GM12878 (cell line): ENCODE results near the gene ACTMAP. TPM values are rescaled to one million over a fixed set of nuclear protein-coding genes. Genes with fewer than 3 reads are reported as not detected.

Experiments used
- ATAC-seq: fragments of 200-7000 bp; cut with Tn5 transposase; 3 replicates; pipeline ENCODE4 v1.9.1; 2020; ENCODE audit warnings: mild to moderate bottlenecking, moderate library complexity
- BruUV-seq: library from RNA; stranded (reverse); fragments of 400-500 nt; replicated peaks from 2 replicates; lab custom pipeline; 2021; lab: Mats Ljungman, UMichigan
- CTCF ChIA-PET: fragments of 300-600 bp; sonication (Branson Sonifier 250); formaldehyde crosslinking; extraction: SDS; loops from one replicate; lab custom pipeline; 2021; ENCODE audit warnings: inconsistent platforms; lab: Yijun Ruan, JAX
- POLR2A ChIA-PET: fragments of 350-600 bp; formaldehyde crosslinking; extraction: SDS; loops from one replicate; lab custom pipeline; 2021; ENCODE audit warnings: inconsistent platforms; lab: Charles Lee
- RAD21 ChIA-PET: fragments of 300-600 bp; sonication (Branson Sonifier 250); formaldehyde crosslinking; loops from one replicate; lab custom pipeline; 2023; ENCODE audit warnings: antibody characterized with exemption; ENCODE audit not compliant: unreplicated experiment; lab: Charles Lee
- SMC1A ChIA-PET: fragments of 300-600 bp; sonication (Branson Sonifier 250); formaldehyde crosslinking; loops from one replicate; lab custom pipeline; 2023; ENCODE audit not compliant: unreplicated experiment, uncharacterized antibody; lab: Charles Lee
- DNase-seq: peaks from one replicate; pipeline ENCODE4 v3.0.0-alpha.2; 2011; ENCODE audit warnings: low read depth, low spot score
- FAIRE-seq: peaks from 3 replicates; lab custom pipeline; 2011; peaks lifted over from hg19 to GRCh38; lab: Jason Lieb, UNC
- H2AFZ ChIP-seq: 2 replicates; pipeline ENCODE4 v1.6.0; 2011; ENCODE audit warnings: low read depth, low read length, control low read depth; ENCODE audit not compliant: control insufficient read depth
- H3K27ac ChIP-seq: 2 replicates; pipeline ENCODE4 v1.5.1; 2011; ENCODE audit warnings: control low read depth; ENCODE audit not compliant: control insufficient read depth, insufficient read depth
- H3K27me3 ChIP-seq, 2 experiments: replicated peaks in 1 of 2; 2 replicates each; pipeline versions ENCODE4 v1.6.0 to v1.6.1; 2011; ENCODE audit warnings: low read length in 1 of 2; ENCODE audit not compliant: control insufficient read depth in 2 of 2, insufficient read depth in 2 of 2
- H3K36me3 ChIP-seq, 2 experiments: 2 replicates each; pipeline ENCODE4 v1.5.1; 2011; ENCODE audit warnings: low read length in 1 of 2; ENCODE audit not compliant: control insufficient read depth in 2 of 2, insufficient read depth in 2 of 2
- H3K4me1 ChIP-seq: 2 replicates; pipeline ENCODE4 v1.6.1; 2011; ENCODE audit warnings: mild to moderate bottlenecking, low read length, moderate library complexity, mixed read lengths; ENCODE audit not compliant: control insufficient read depth, insufficient read depth
- H3K4me2 ChIP-seq: 2 replicates; pipeline ENCODE4 v1.6.0; 2011; ENCODE audit warnings: control low read depth; ENCODE audit not compliant: control insufficient read depth, insufficient read depth
- H3K4me3 ChIP-seq: fragments of 200-600 bp; sonication (generic); 2 replicates; pipeline ENCODE4 v1.5.1; 2016
- H3K79me2 ChIP-seq: 2 replicates; pipeline ENCODE4 v1.6.0; 2011; ENCODE audit warnings: low read length; ENCODE audit not compliant: control insufficient read depth, insufficient read depth
- H3K9ac ChIP-seq: 2 replicates; pipeline ENCODE4 v1.8.0; 2011; ENCODE audit warnings: low read length, control low read depth, mixed read lengths; ENCODE audit not compliant: control insufficient read depth, insufficient read depth
- H3K9me3 ChIP-seq: replicated peaks from 3 replicates; pipeline ENCODE4 v1.5.1; 2011; ENCODE audit warnings: mild to moderate bottlenecking, low read length; ENCODE audit not compliant: control insufficient read depth, insufficient read depth
- H4K20me1 ChIP-seq: 2 replicates; pipeline ENCODE4 v1.6.0; 2011; ENCODE audit not compliant: control insufficient read depth, insufficient read depth
- CEBPB ChIP-seq, 2 experiments: fragments of 150-350 bp in 1 of 2; IDR thresholded peaks; 2 replicates each; pipeline ENCODE4 v1.6.1; 2012 to 2014; ENCODE audit warnings: low read depth in 2 of 2, low read length in 2 of 2, borderline replicate concordance in 1 of 2, inconsistent platforms in 1 of 2
- ETV6 ChIP-seq, 2 experiments: fragments of 450-650 bp in 1 of 2; IDR thresholded peaks in 1 of 2; conservative IDR thresholded peaks in 1 of 2; 2 replicates each; pipeline ENCODE4 v1.6.1; 2014; ENCODE audit warnings: antibody characterized with exemption in 1 of 2, borderline replicate concordance in 1 of 2, low read depth in 1 of 2, mild to moderate bottlenecking in 1 of 2, moderate library complexity in 1 of 2
- EZH2 ChIP-seq: IDR thresholded peaks from 2 replicates; pipeline ENCODE4 v1.6.1; 2012; ENCODE audit warnings: low read depth, mild to moderate bottlenecking, control low read depth, inconsistent platforms, low read length, borderline replicate concordance; ENCODE audit not compliant: control insufficient read depth
- GATAD2B ChIP-seq: fragments of 450-650 bp; conservative IDR thresholded peaks from 2 replicates; pipeline ENCODE4 v1.6.1; 2017; ENCODE audit warnings: low read depth, mild to moderate bottlenecking, moderate library complexity
- SMAD1 ChIP-seq: fragments of 450-650 bp; IDR thresholded peaks from 2 replicates; pipeline ENCODE4 v1.6.1; 2018; ENCODE audit warnings: mild to moderate bottlenecking, low read depth; ENCODE audit not compliant: partially characterized antibody
- ZNF622 ChIP-seq: fragments of 450-650 bp; IDR thresholded peaks from 2 replicates; pipeline ENCODE4 v1.6.1; 2017; ENCODE audit warnings: mild to moderate bottlenecking, inconsistent platforms
- WGBS: methylation state at CpG from one replicate; pipeline ENCODE4 v1.1.6; 2016; ENCODE audit warnings: low lambda C conversion rate; ENCODE audit not compliant: insufficient replicate concordance, insufficient coverage; ENCODE audit errors: missing lambda C conversion rate; 5-methylcytosine and 5-hydroxymethylcytosine counted together
- in situ Hi-C: fragments of 300-500 bp; cut with MboI; formaldehyde crosslinking; loops from 9 replicates; pipeline ENCODE4 v1.14.3; 2018; ENCODE audit warnings: mixed read lengths
- intact Hi-C: fragments of 100-400 bp; cut with micrococcal nuclease; formaldehyde crosslinking; loops from one replicate; pipeline ENCODE4 v1.14.2; 2022; ENCODE audit not compliant: unreplicated experiment
- polyA plus RNA-seq, 11 experiments: library from polyadenylated mRNA; depleted of rRNA in 4 of 11; unstranded in 6 of 11; stranded (reverse) in 5 of 11; fragments of >200 nt; fragmentation: Nextera tagmentation in 4 of 11; fragmentation: Illumina TruSeq in 1 of 11; extraction: Ambion mirVana in 4 of 11; extraction: Trizol in 1 of 11; gene quantifications; 1 replicate in 1 of 11; 2 replicates in 10 of 11; pipeline versions ENCODE4 v1.2.1 to v1.2.3, GENCODE V29; 2011 to 2016; ENCODE audit warnings: inconsistent platforms in 2 of 11, missing spikeins in 2 of 11, low read depth in 1 of 11
- total RNA-seq, 4 experiments: library from RNA; depleted of rRNA in 3 of 4; stranded (reverse); fragments of >200 nt in 3 of 4; fragmentation: Illumina TruSeq in 1 of 4; extraction: Trizol in 1 of 4; gene quantifications; 2 replicates each; pipeline versions ENCODE4 v1.2.1 to v1.2.3, GENCODE V29; 2013 to 2021
- TF ChIP-seq, protein P1 (sequence below): fragments of 450-650 bp; IDR thresholded peaks from 2 replicates; pipeline ENCODE4 v1.6.1; 2017; ENCODE audit warnings: low read depth, mild to moderate bottlenecking, moderate library complexity
- TF ChIP-seq, protein P2 (sequence below): IDR thresholded peaks from 2 replicates; pipeline ENCODE4 v1.6.1; 2011; ENCODE audit warnings: borderline replicate concordance, low read depth, mild to moderate bottlenecking, moderate library complexity, mixed read lengths, low read length; ENCODE audit not compliant: insufficient read depth; ENCODE audit errors: extremely low read length

Gene ACTMAP
- total and polyA plus RNA-seq, 10 of the 15 experiments (the other 5 are each of a cell fraction or from before 2014, with no cell fraction given): 3.0 to 26.2 (median 11.1) TPM

DNA sequence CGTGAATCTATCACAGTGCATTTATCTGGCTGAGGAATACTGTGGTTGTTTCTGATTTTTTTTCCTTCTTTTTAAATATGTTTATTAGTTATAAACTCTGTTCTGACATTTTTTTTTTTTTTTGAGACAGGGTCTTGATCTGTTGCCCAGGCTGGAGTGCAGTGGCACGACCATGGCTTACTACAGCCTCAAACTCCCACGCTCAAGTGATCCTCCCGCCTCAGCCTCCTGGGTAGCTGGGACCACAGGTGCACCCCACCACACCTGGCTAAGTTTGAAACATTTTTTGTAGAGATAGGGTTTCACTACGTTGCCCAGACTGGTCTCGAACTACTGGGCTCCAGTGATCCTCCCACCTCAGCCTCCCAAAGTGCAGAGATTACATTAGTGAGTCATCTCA is 53.3 kb downstream of the ACTMAP start (continued):
- TF ChIP-seq, protein P1, sequence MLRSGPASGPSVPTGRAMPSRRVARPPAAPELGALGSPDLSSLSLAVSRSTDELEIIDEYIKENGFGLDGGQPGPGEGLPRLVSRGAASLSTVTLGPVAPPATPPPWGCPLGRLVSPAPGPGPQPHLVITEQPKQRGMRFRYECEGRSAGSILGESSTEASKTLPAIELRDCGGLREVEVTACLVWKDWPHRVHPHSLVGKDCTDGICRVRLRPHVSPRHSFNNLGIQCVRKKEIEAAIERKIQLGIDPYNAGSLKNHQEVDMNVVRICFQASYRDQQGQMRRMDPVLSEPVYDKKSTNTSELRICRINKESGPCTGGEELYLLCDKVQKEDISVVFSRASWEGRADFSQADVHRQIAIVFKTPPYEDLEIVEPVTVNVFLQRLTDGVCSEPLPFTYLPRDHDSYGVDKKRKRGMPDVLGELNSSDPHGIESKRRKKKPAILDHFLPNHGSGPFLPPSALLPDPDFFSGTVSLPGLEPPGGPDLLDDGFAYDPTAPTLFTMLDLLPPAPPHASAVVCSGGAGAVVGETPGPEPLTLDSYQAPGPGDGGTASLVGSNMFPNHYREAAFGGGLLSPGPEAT: no peak
- no peak for TF ChIP-seq SMAD1
- TF ChIP-seq ETV6 (conservative IDR thresholded peaks at IDR 0.05 in 1 of 2, IDR thresholded peaks at IDR 0.05 in 1 of 2; ENCODE audit: borderline replicate concordance in 1 of 2, low read depth in 1 of 2): no peak
- no peak for TF ChIP-seq EZH2

DNA sequence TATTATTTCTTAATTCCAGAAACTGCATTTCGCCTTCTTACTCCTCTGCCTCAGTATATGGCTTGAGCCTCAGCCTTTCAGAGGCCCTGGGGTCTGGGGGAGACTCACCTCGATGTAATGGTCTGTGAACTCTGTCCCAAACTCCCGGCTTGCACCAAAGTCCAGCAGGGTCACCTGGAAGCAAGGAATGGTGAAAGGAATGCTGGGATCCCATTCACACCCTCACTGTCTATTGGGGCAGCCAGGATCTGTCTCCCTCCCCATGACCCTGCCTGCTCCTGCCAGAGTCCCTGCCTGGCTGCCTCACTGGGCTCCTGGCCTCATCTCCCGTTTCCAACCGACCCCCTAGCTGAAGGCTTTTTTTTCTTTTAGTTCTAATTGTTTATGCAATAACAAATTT is 54.4 kb downstream of the ACTMAP start:
- H3K9me3 ChIP-seq: no peaks in the 10 kb centered on the region
- RAD21 ChIA-PET: no interaction called here
- no peaks in the 10 kb centered on the region for H4K20me1 ChIP-seq
- BruUV-seq: no TSS peak
- DNase-seq (no peak), FAIRE-seq (no peak), ATAC-seq (no peak)
- CTCF ChIA-PET: no interaction called here
- no peak overlapping the region for H3K9ac ChIP-seq
- H3K27ac ChIP-seq: no peak overlapping the region
- no peak overlapping the region for H3K4me2 ChIP-seq
- H3K27me3 ChIP-seq: no peaks in the 10 kb centered on the region
- H3K36me3 ChIP-seq: peaks cover 2 to 3% of the 10 kb centered on the region in 2 experiments; a peak in 3 of 4 replicates
- no peaks in the 10 kb centered on the region for H3K79me2 ChIP-seq
- no peak overlapping the region for H3K4me3 ChIP-seq
- H2AFZ ChIP-seq: no peak overlapping the region
- H3K4me1 ChIP-seq: peaks cover 5% of the 10 kb centered on the region; the same call in 1 of the 2 replicates
- in situ Hi-C loops: no loop called here
- POLR2A ChIA-PET: no interaction called here
- WGBS: 85% methylated on average over 5 of the region's 5 CpGs
- SMC1A ChIA-PET: no interaction called here
- intact Hi-C loops: no loop called here
- no peak for TF ChIP-seq CEBPB (IDR thresholded peaks at IDR 0.05; ENCODE audit: borderline replicate concordance in 1 of 2, low read depth in 2 of 2, low read length in 2 of 2)
- no peak for TF ChIP-seq GATAD2B
- no peak for TF ChIP-seq ZNF622
- TF ChIP-seq, protein P2, sequence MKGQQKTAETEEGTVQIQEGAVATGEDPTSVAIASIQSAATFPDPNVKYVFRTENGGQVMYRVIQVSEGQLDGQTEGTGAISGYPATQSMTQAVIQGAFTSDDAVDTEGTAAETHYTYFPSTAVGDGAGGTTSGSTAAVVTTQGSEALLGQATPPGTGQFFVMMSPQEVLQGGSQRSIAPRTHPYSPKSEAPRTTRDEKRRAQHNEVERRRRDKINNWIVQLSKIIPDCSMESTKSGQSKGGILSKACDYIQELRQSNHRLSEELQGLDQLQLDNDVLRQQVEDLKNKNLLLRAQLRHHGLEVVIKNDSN: no peak
